NCI-H2107 treated with DMSO at 0.1 percent for 48 hours (cell line): ENCODE measurements around the gene METTL16.
"Not testable (repeated sequence)": the region's sequence is repeated elsewhere in the genome, so short reads cannot be mapped to it uniquely, and the experiment has no call there.

Source experiments
- DNase-seq: peaks from one replicate; lab custom pipeline; 2025; ENCODE audit not compliant: unreplicated experiment; lab: John Stamatoyannopoulos, UW

Gene METTL16

GRCh38 chr17:2511462-2512369 is at the start of gene METTL16:
Gene METTL16 (minus strand): TSS chr17:2511888. CDS start chr17:2502331, 9,557 bp downstream.
- DNase-seq, result peak; percentile 91

- DNase-seq, result no peak
Observed at GRCh38 chr17:2560658-2561057, 49.0 kb upstream of the METTL16 start.

- no peak for DNase-seq
Observed at GRCh38 chr17:2551928-2552327, 40.2 kb upstream of the METTL16 start.

- DNase-seq, result no peak
Observed at GRCh38 chr17:2551493-2551892, 39.8 kb upstream of the METTL16 start.

- DNase-seq, result no peak
Observed at GRCh38 chr17:2549392-2550211, 37.9 kb upstream of the METTL16 start.

- DNase-seq, result not testable (repeated sequence)
Observed at GRCh38 chr17:2548026-2548425, 36.3 kb upstream of the METTL16 start.

GRCh38 chr17:2547176-2547575 is 35.5 kb upstream of the METTL16 start:
- no peak for DNase-seq

- no peak for DNase-seq
Observed at GRCh38 chr17:2545393-2545792, 33.7 kb upstream of the METTL16 start.

- DNase-seq, result no peak
Observed at GRCh38 chr17:2542456-2542855, 30.8 kb upstream of the METTL16 start.

- no peak for DNase-seq
Observed at GRCh38 chr17:2542056-2542455, 30.4 kb upstream of the METTL16 start.

GRCh38 chr17:2537579-2537978 is 25.9 kb upstream of the METTL16 start:
- DNase-seq, result not testable (repeated sequence)

- no peak for DNase-seq
Observed at GRCh38 chr17:2532146-2532720, 20.5 kb upstream of the METTL16 start.

- DNase-seq, result not testable (repeated sequence)
Observed at GRCh38 chr17:2531243-2531954, 19.7 kb upstream of the METTL16 start.

GRCh38 chr17:2521775-2522410 is 10.2 kb upstream of the METTL16 start:
- DNase-seq, result not testable (repeated sequence)

GRCh38 chr17:2521257-2521656 is 9.6 kb upstream of the METTL16 start:
- no peak for DNase-seq

- no peak for DNase-seq
Observed at GRCh38 chr17:2517539-2517938, 5.9 kb upstream of the METTL16 start.

- no peak for DNase-seq
Observed at GRCh38 chr17:2511138-2511461, 588 bp downstream of the METTL16 start.

- DNase-seq, result no peak
Observed at GRCh38 chr17:2510559-2510958, 1.1 kb downstream of the METTL16 start.

- no peak for DNase-seq
Observed at GRCh38 chr17:2508035-2508434, 3.7 kb downstream of the METTL16 start.

GRCh38 chr17:2507015-2507414 is 4.7 kb downstream of the METTL16 start:
- not testable (repeated sequence) for DNase-seq

GRCh38 chr17:2503627-2504026 is 8.1 kb downstream of the METTL16 start:
- no peak for DNase-seq
